HEK293T (cell line): ENCODE measurements around the gene CNIH1.
"Not testable (repeated sequence)": the region's sequence is repeated elsewhere in the genome, so short reads cannot be mapped to it uniquely, and the experiment has no call there.

Source experiments
- CTCF ChIA-PET: fragments of 350-600 bp; formaldehyde crosslinking; extraction: SDS; loops from one replicate; lab custom pipeline; 2021; ENCODE audit warnings: antibody characterized with exemption, inconsistent platforms; lab: Yijun Ruan, JAX
- POLR2A ChIA-PET: fragments of 350-600 bp; formaldehyde crosslinking; extraction: SDS; loops from one replicate; lab custom pipeline; 2020; ENCODE audit warnings: antibody characterized with exemption, inconsistent platforms; lab: Yijun Ruan, JAX
- DNase-seq: peaks from one replicate; pipeline ENCODE4 v3.0.0; 2012; ENCODE audit warnings: mixed read lengths; ENCODE audit errors: extremely low spot score
- ARNT ChIP-seq: fragments of 450-650 bp; IDR thresholded peaks from 2 replicates; pipeline ENCODE4 v1.6.1; 2017; ENCODE audit warnings: mild to moderate bottlenecking
- BHLHE40 ChIP-seq: fragments of 450-650 bp; IDR thresholded peaks from 2 replicates; pipeline ENCODE4 v1.6.1; 2016; ENCODE audit warnings: mild to moderate bottlenecking, moderate library complexity, borderline replicate concordance
- CTBP1 ChIP-seq: fragments of 450-650 bp; IDR thresholded peaks from 2 replicates; pipeline ENCODE4 v1.6.1; 2016; ENCODE audit warnings: borderline replicate concordance
- ELF4 ChIP-seq: fragments of 450-650 bp; IDR thresholded peaks from 2 replicates; pipeline ENCODE4 v1.6.1; 2017; ENCODE audit warnings: antibody characterized with exemption
- FOXA1 ChIP-seq: fragments of 450-650 bp; IDR thresholded peaks from 2 replicates; pipeline ENCODE4 v1.6.1; 2016; ENCODE audit warnings: mild to moderate bottlenecking
- FOXK2 ChIP-seq: fragments of 450-650 bp; IDR thresholded peaks from 2 replicates; pipeline ENCODE4 v1.6.1; 2016; ENCODE audit warnings: mild to moderate bottlenecking
- FOXM1 ChIP-seq: fragments of 450-650 bp; IDR thresholded peaks from 2 replicates; pipeline ENCODE4 v1.6.1; 2017; ENCODE audit warnings: mild to moderate bottlenecking, borderline replicate concordance
- HDGF ChIP-seq: fragments of 450-650 bp; IDR thresholded peaks from 2 replicates; pipeline ENCODE4 v1.6.1; 2017; ENCODE audit warnings: antibody characterized with exemption, borderline replicate concordance
- L3MBTL2 ChIP-seq: fragments of 450-650 bp; conservative IDR thresholded peaks from 2 replicates; pipeline ENCODE4 v1.6.1; 2016; ENCODE audit warnings: mild to moderate bottlenecking
- LEF1 ChIP-seq: fragments of 450-650 bp; IDR thresholded peaks from 2 replicates; pipeline ENCODE4 v1.6.1; 2017; ENCODE audit warnings: mild to moderate bottlenecking, borderline replicate concordance
- NFRKB ChIP-seq: fragments of 450-650 bp; IDR thresholded peaks from 2 replicates; pipeline ENCODE4 v1.6.1; 2016; ENCODE audit warnings: mild to moderate bottlenecking, moderate library complexity
- PKNOX1 ChIP-seq: fragments of 450-650 bp; IDR thresholded peaks from 2 replicates; pipeline ENCODE4 v1.6.1; 2016
- SP1 ChIP-seq: fragments of 450-650 bp; IDR thresholded peaks from 2 replicates; pipeline ENCODE4 v1.6.1; 2017
- SUZ12 ChIP-seq: fragments of 450-650 bp; IDR thresholded peaks from 2 replicates; pipeline ENCODE4 v1.6.1; 2016; ENCODE audit warnings: mild to moderate bottlenecking
- TARDBP ChIP-seq: fragments of 450-650 bp; IDR thresholded peaks from 2 replicates; pipeline ENCODE4 v1.6.1; 2016
- ZNF384 ChIP-seq: fragments of 450-650 bp; IDR thresholded peaks from 2 replicates; pipeline ENCODE4 v1.6.1; 2016

CNIH1 gene

GRCh38 chr14:54423991-54424390 lies 17.2 kb downstream of the CNIH1 start:
- no peak for TF ChIP-seq HDGF
- no peak for TF ChIP-seq FOXA1
- no peak for TF ChIP-seq FOXK2
- no peak for TF ChIP-seq ELF4
- no peak for TF ChIP-seq TARDBP
- no peak for TF ChIP-seq SP1
- TF ChIP-seq PKNOX1, result no peak
- TF ChIP-seq ZNF384, result no peak
- no peak for TF ChIP-seq CTBP1
- TF ChIP-seq L3MBTL2, result no peak
- no peak for TF ChIP-seq LEF1
- no peak for TF ChIP-seq NFRKB
- TF ChIP-seq ARNT, result no peak
- TF ChIP-seq SUZ12, result no peak
- TF ChIP-seq BHLHE40, result no peak
- no peak for TF ChIP-seq FOXM1
- ChIA-PET POLR2A (interaction anchor here (0.7 to 1.7 kb wide), 3 partner anchors 9 to 56 kb away, joined by 3 to 5 read pairs (median 3); no protein-coding TSS in a partner anchor), CTCF (interaction anchor here (1.1 kb wide), 1 partner anchor 17 kb away, joined by 3 read pairs; no protein-coding TSS in a partner anchor)
- DNase-seq, result no peak

GRCh38 chr14:54420478-54421142 lies 20.6 kb downstream of the CNIH1 start:
- TF ChIP-seq TARDBP, result no peak
- no peak for TF ChIP-seq LEF1
- no peak for TF ChIP-seq L3MBTL2
- DNase-seq, result peak; percentile 64
- ChIA-PET CTCF (interaction anchor here (0.6 to 1.0 kb wide), 11 partner anchors 9 to 1014 kb away, joined by 3 to 11 read pairs (median 3); partner anchors contain the start of gene CDKN3), POLR2A (interaction anchor here (1.4 kb wide), 1 partner anchor 53 kb away, joined by 10 read pairs; no protein-coding TSS in a partner anchor)

DNA sequence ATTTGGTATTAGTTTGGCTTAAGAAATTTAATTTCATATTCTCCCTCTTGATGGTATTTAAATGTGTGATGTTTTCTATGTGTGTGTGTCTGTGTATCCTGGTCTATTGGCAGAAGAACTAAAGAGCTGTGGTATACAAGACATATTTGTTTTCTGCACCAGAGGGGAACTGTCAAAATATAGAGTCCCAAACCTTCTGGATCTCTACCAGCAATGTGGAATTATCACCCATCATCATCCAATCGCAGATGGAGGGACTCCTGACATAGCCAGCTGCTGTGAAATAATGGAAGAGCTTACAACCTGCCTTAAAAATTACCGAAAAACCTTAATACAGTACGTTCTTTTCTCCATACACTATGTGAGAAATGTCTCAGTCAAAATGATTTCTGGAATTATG lies 29.8 kb downstream of the CNIH1 start:
- POLR2A ChIA-PET, result no interaction called here
- no peak for TF ChIP-seq CTBP1
- TF ChIP-seq HDGF, result no peak
- no peak for TF ChIP-seq FOXK2
- no peak for TF ChIP-seq TARDBP
- TF ChIP-seq ELF4, result no peak
- no peak for DNase-seq
- CTCF ChIA-PET, result interaction anchor here (0.5 kb wide), 1 partner anchor 9 kb away, joined by 3 read pairs; no protein-coding TSS in a partner anchor

- DNase-seq, result no peak
- ChIA-PET POLR2A (interaction anchor here (1.5 kb wide), 1 partner anchor 13 kb away, joined by 6 read pairs; the partner anchor contains the start of gene CDKN3), CTCF (interaction anchor here (0.6 to 0.8 kb wide), 2 partner anchors 80 to 99 kb away, joined by 3 read pairs; partner anchors contain the start of gene CGRRF1)
- TF ChIP-seq HDGF (no peak), FOXA1 (no peak), SUZ12 (no peak), CTBP1 (no peak), ZNF384 (no peak), L3MBTL2 (no peak)
Observed at GRCh38 chr14:54410215-54410614, 31.0 kb downstream of the CNIH1 start.

GRCh38 chr14:54403401-54404005 lies 37.7 kb downstream of the CNIH1 start:
- POLR2A ChIA-PET, CTCF ChIA-PET, DNase-seq: not testable (repeated sequence)

DNA sequence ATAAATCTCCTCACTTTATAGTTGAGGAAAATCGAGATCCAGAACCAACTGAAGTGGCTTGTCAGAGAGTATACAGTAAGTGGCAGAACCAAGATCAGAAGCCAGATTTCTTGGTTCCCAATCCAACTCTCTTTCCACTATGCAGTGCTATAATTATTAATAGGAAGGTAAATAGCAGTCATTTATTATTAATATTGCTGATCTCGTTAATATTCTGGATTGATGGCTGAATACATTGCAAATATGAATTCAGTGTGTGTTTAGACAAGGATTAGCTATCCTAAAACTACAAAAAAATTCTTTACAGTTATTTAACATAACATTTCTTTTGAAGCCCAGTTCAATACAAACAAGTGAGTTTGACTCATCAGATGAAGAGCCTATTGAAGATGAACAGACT lies 41.6 kb downstream of the CNIH1 start:
- DNase-seq, result no peak
- TF ChIP-seq FOXM1 (no peak), L3MBTL2 (no peak), ARNT (no peak), TARDBP (no peak), HDGF (no peak), SP1 (no peak), CTBP1 (no peak), BHLHE40 (no peak), FOXK2 (no peak)
- ChIA-PET CTCF (interaction anchor here (0.6 kb wide), 1 partner anchor 33 kb away, joined by 3 read pairs; no protein-coding TSS in a partner anchor), POLR2A (no interaction called here)

- peak; percentile 95 for DNase-seq
- CTCF ChIA-PET, result interaction anchor here (0.5 to 2.2 kb wide), 4 partner anchors 24 to 228 kb away, joined by 3 to 9 read pairs (median 3); no protein-coding TSS in a partner anchor
- POLR2A ChIA-PET, result interaction anchor here (0.8 to 2.7 kb wide), 19 partner anchors 9 to 443 kb away, joined by 3 to 13 read pairs (median 4); partner anchors contain the start of gene CGRRF1
- TF ChIP-seq ELF4 (peak; percentile 53; the same call in 1 of the 2 replicates), SP1 (no peak), ARNT (no peak), SUZ12 (no peak), TARDBP (no peak), FOXK2 (no peak), LEF1 (no peak), PKNOX1 (peak; percentile 94), NFRKB (no peak), CTBP1 (no peak), L3MBTL2 (peak; percentile 83), ZNF384 (peak; percentile 88), FOXM1 (peak; percentile 100), HDGF (no peak)
Observed at GRCh38 chr14:54396493-54397335, 44.5 kb downstream of the CNIH1 start, which contains the start of gene CDKN3. TSS of gene CDKN3 (plus strand) at chr14:54397007. CDS start at chr14:54397069, 62 bp downstream.
